HFFc6 (cell line): ENCODE data around the gene MMRN1. TPM values are rescaled to one million over a fixed set of nuclear protein-coding genes. Genes with fewer than 3 reads are reported as not detected.
A peak's percentile ranks its signal among the peaks of the same experiment; 100 is the strongest.
"Not testable (repeated sequence)": the region's sequence is repeated elsewhere in the genome, so short reads cannot be mapped to it uniquely, and the experiment has no call there.

Experiments used
- DNase-seq: peaks from one replicate; pipeline ENCODE4 v3.0.0-alpha.2; 2018
- H3K27ac Mint-ChIP-seq: 2 replicates; pipeline ENCODE4 v1.8.0; 2020; ENCODE audit warnings: mild to moderate bottlenecking, mixed read lengths
- H3K27me3 Mint-ChIP-seq: 2 replicates; pipeline ENCODE4 v1.8.0; 2021; ENCODE audit warnings: mild to moderate bottlenecking, moderate library complexity, mixed read lengths; ENCODE audit not compliant: insufficient read depth
- H3K36me3 Mint-ChIP-seq: 2 replicates; pipeline ENCODE4 v1.8.0; 2021; ENCODE audit warnings: low read depth, mixed read lengths
- H3K4me1 Mint-ChIP-seq: 2 replicates; pipeline ENCODE4 v1.8.0; 2020; ENCODE audit warnings: low read depth, mixed read lengths
- H3K4me3 Mint-ChIP-seq: 2 replicates; pipeline ENCODE4 v1.8.0; 2020; ENCODE audit warnings: mild to moderate bottlenecking, moderate library complexity, mixed read lengths
- H3K9me3 Mint-ChIP-seq: 2 replicates; pipeline ENCODE4 v1.8.0; 2020; ENCODE audit warnings: mild to moderate bottlenecking, mixed read lengths
- total RNA-seq, 6 experiments: library from RNA; stranded (reverse); fragmentation: NEBNext Ultra II Directional; extraction: Animal tissue kit (Norgen Biotek cat#: 25700); gene quantifications; 2 replicates in 1 of 6; 3 replicates in 5 of 6; pipeline ENCODE4 v1.2.3, GENCODE V29; 2021
- TF ChIP-seq, protein P1 (sequence below): fragments of 200-600 bp; sonication (generic); IDR thresholded peaks from 2 replicates; pipeline ENCODE4 v1.5.0; 2021; ENCODE audit warnings: antibody characterized with exemption, mild to moderate bottlenecking

MMRN1 gene
- total RNA-seq, 6 experiments from 2014 or later, result not detected

- H3K4me1 Mint-ChIP-seq, result no peaks in the 10 kb centered on the region
- H3K36me3 Mint-ChIP-seq, result no peaks in the 10 kb centered on the region
- no peaks in the 10 kb centered on the region for H3K9me3 Mint-ChIP-seq
- TF ChIP-seq, protein P1, sequence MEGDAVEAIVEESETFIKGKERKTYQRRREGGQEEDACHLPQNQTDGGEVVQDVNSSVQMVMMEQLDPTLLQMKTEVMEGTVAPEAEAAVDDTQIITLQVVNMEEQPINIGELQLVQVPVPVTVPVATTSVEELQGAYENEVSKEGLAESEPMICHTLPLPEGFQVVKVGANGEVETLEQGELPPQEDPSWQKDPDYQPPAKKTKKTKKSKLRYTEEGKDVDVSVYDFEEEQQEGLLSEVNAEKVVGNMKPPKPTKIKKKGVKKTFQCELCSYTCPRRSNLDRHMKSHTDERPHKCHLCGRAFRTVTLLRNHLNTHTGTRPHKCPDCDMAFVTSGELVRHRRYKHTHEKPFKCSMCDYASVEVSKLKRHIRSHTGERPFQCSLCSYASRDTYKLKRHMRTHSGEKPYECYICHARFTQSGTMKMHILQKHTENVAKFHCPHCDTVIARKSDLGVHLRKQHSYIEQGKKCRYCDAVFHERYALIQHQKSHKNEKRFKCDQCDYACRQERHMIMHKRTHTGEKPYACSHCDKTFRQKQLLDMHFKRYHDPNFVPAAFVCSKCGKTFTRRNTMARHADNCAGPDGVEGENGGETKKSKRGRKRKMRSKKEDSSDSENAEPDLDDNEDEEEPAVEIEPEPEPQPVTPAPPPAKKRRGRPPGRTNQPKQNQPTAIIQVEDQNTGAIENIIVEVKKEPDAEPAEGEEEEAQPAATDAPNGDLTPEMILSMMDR, result no peak
- no peak overlapping the region for H3K4me3 Mint-ChIP-seq
- no peaks in the 10 kb centered on the region for H3K27me3 Mint-ChIP-seq
- no peak for DNase-seq
- H3K27ac Mint-ChIP-seq, result no peak overlapping the region
Observed at GRCh38 chr4:89899152-89899551, 4.5 kb downstream of the MMRN1 start.

GRCh38 chr4:89899854-89900253, 5.2 kb downstream of the MMRN1 start:
- Mint-ChIP-seq H3K9me3 (no peaks in the 10 kb centered on the region), H3K4me3 (no peak overlapping the region), H3K36me3 (no peaks in the 10 kb centered on the region), H3K27ac (no peak overlapping the region), H3K4me1 (no peaks in the 10 kb centered on the region), H3K27me3 (no peaks in the 10 kb centered on the region)
- TF ChIP-seq, protein P1, result no peak
- DNase-seq, result no peak

DNA sequence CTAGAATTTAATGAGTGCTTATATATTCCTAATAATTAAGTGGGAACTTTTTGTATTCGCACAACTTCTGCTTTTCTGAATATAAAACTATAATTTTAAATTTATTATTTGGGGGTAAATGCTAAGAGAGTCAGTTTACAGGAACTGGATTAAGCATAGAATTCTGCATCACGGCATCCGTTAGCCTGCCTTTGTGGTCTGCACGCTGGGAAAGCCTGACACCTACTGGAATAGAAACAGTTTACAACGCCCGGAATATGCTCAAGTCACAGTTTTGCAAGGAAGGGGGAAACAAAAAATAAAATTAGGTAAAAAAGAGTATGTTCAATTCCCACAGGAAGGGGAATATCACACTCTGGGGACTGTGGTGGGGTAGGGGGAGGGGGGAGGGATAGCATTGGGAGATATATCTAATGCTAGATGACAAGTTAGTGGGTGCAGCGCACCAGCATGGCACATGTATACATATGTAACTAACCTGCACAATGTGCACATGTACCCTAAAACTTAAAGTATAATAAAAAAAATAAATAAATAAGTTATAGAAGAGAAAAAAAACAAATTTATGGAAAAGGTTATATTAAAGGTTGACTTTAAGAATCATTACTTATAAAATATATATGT, 7.3 kb downstream of the MMRN1 start:
- not testable (repeated sequence) for H3K36me3 Mint-ChIP-seq, H3K4me3 Mint-ChIP-seq, H3K27ac Mint-ChIP-seq, H3K27me3 Mint-ChIP-seq, H3K9me3 Mint-ChIP-seq, H3K4me1 Mint-ChIP-seq
- TF ChIP-seq, protein P1, result peak; percentile 80
- peak; percentile 30 for DNase-seq

- no peaks in the 10 kb centered on the region for H3K36me3 Mint-ChIP-seq
- H3K27me3 Mint-ChIP-seq, result no peaks in the 10 kb centered on the region
- H3K4me3 Mint-ChIP-seq, result no peak overlapping the region
- H3K9me3 Mint-ChIP-seq, result no peaks in the 10 kb centered on the region
- no peak overlapping the region for H3K27ac Mint-ChIP-seq
- no peak for DNase-seq
- H3K4me1 Mint-ChIP-seq, result no peaks in the 10 kb centered on the region
- TF ChIP-seq, protein P1, result no peak
Observed at GRCh38 chr4:89904524-89904923, 9.9 kb downstream of the MMRN1 start.

DNA sequence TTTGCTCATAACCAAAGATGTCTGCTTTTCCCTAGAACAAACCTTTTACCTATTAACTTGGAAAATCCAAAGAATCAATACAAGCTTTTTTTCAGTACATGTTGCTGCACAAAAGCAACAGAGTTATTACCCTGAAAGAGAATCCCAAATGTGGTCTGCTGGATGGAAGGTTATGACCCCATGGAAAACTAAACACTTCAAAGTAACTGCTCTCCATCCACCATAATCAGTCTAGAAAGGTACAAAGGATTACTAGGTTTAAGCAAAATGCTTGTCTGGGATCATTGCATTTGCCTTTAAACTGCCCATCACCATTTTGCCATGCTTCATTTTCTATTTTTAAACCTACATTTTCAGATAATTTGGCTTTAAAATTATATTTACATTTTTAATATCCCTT, 11.7 kb downstream of the MMRN1 start:
- Mint-ChIP-seq H3K4me1 (no peaks in the 10 kb centered on the region), H3K27me3 (no peaks in the 10 kb centered on the region), H3K36me3 (no peaks in the 10 kb centered on the region), H3K9me3 (no peaks in the 10 kb centered on the region), H3K4me3 (no peak overlapping the region), H3K27ac (no peak overlapping the region)
- TF ChIP-seq, protein P1, result no peak
- DNase-seq, result no peak
